Esophagus muscularis mucosa (tissue), 4 donors: ENCODE data around the gene L3MBTL4. TPM values are rescaled to one million over a fixed set of nuclear protein-coding genes. Genes with fewer than 3 reads are reported as not detected.

Experiments
- DNase-seq: peaks from one replicate; pipeline ENCODE4 v3.0.0-alpha.2; 2017; ENCODE audit errors: extremely low spot score
- H3K27ac ChIP-seq, 4 donors: fragments of 200-600 bp; sonication (generic); replicated peaks in 1 of 4; 1 replicate in 3 of 4; 2 replicates in 1 of 4; pipeline ENCODE4 v1.5.1; 2016 to 2019; ENCODE audit warnings: mild to moderate bottlenecking in 1 of 4
- H3K27me3 ChIP-seq, 4 donors: fragments of 200-600 bp; sonication (generic); one replicate each; pipeline versions ENCODE4 v1.5.1 to v1.6.0; 2016 to 2019
- H3K36me3 ChIP-seq, 4 donors: fragments of 200-600 bp; sonication (generic); one replicate each; pipeline ENCODE4 v1.5.1; 2016 to 2019
- H3K4me1 ChIP-seq, 4 donors: fragments of 200-600 bp; sonication (generic); one replicate each; pipeline ENCODE4 v1.5.1; 2016 to 2019
- H3K4me3 ChIP-seq, 4 donors: fragments of 200-600 bp; sonication (generic); 1 replicate in 2 of 4; 2 replicates in 2 of 4; pipeline ENCODE4 v1.5.1; 2016 to 2019; ENCODE audit warnings: mild to moderate bottlenecking in 4 of 4, moderate library complexity in 1 of 4
- H3K9me3 ChIP-seq, 4 donors: fragments of 200-600 bp; sonication (generic); 1 replicate in 3 of 4; 2 replicates in 1 of 4; pipeline ENCODE4 v1.5.1; 2016 to 2019
- CTCF ChIP-seq, 3 experiments: fragments of 200-600 bp in 2 of 3; fragments of 450-650 bp in 1 of 3; sonication (generic) in 2 of 3; IDR thresholded peaks; one replicate each; pipeline ENCODE4 v1.5.1; 2017 to 2019; ENCODE audit warnings: antibody characterized with exemption in 3 of 3, mild to moderate bottlenecking in 2 of 3, moderate library complexity in 1 of 3
- EP300 ChIP-seq: sonication (generic); formaldehyde crosslinking; IDR thresholded peaks from one replicate; pipeline ENCODE4 v1.6.1; 2017; ENCODE audit warnings: antibody characterized with exemption
- POLR2A ChIP-seq: fragments of 450-650 bp; IDR thresholded peaks from one replicate; pipeline ENCODE4 v1.6.1; 2017; ENCODE audit warnings: antibody characterized with exemption, moderate library complexity, mild to moderate bottlenecking, low read depth
- POLR2AphosphoS5 ChIP-seq, 2 donors: sonication (generic); formaldehyde crosslinking; IDR thresholded peaks; one replicate each; pipeline ENCODE4 v1.6.1; 2017; ENCODE audit warnings: antibody characterized with exemption in 2 of 2
- WGBS: methylation state at CpG from one replicate; pipeline ENCODE4 v1.1.5; 2018; 5-methylcytosine and 5-hydroxymethylcytosine counted together
- intact Hi-C: fragments of 100-400 bp; cut with DNase I; formaldehyde crosslinking; loops from one replicate; pipeline ENCODE4 v1.15.1; 2023
- total RNA-seq, 4 donors: library from RNA; depleted of rRNA; stranded (reverse); fragments of >200 nt; gene quantifications; one replicate each; pipeline versions ENCODE4 v1.1.0 to v1.2.1, GENCODE V29; 2016

The L3MBTL4 gene
- total RNA-seq, 4 donors from 2014 or later: 1.0 to 2.9 (median 1.6) TPM

- DNase-seq: no peak
- Histone ChIP-seq H3K4me1 (peaks cover 0 to 5% (median 2%) of the 10 kb centered on the region in 4 donors), H3K36me3 (no peaks in the 10 kb centered on the region), H3K27me3 (no peaks in the 10 kb centered on the region), H3K27ac (no peak overlapping the region), H3K4me3 (no peak overlapping the region), H3K9me3 (no peaks in the 10 kb centered on the region)
- intact Hi-C loops: no loop called here
- WGBS: 75% methylated on average over 8 of the region's 8 CpGs
- no peak for TF ChIP-seq POLR2A
- TF ChIP-seq CTCF (IDR thresholded peaks at IDR 0.05): no peak
- TF ChIP-seq EP300: no peak
- TF ChIP-seq POLR2AphosphoS5 (IDR thresholded peaks at IDR 0.05): no peak
These were observed 450.6 kb downstream of the L3MBTL4 start for GRCh38 chr18:5964108-5964507.

GRCh38 chr18:5963267-5963666 is 451.4 kb downstream of the L3MBTL4 start:
- peaks cover 0 to 5% (median 2%) of the 10 kb centered on the region in 4 donors for H3K4me1 ChIP-seq
- H3K36me3 ChIP-seq: no peaks in the 10 kb centered on the region
- H3K27me3 ChIP-seq: no peaks in the 10 kb centered on the region
- intact Hi-C loops: no loop called here
- no peak overlapping the region for H3K4me3 ChIP-seq
- H3K27ac ChIP-seq: no peak overlapping the region
- WGBS: 94% methylated on average over 7 of the region's 7 CpGs
- no peaks in the 10 kb centered on the region for H3K9me3 ChIP-seq
- DNase-seq: no peak
- TF ChIP-seq POLR2A: no peak
- no peak for TF ChIP-seq EP300
- TF ChIP-seq POLR2AphosphoS5 (IDR thresholded peaks at IDR 0.05): no peak
- TF ChIP-seq CTCF (IDR thresholded peaks at IDR 0.05): no peak

- H3K36me3 ChIP-seq: no peaks in the 10 kb centered on the region
- no peaks in the 10 kb centered on the region for H3K9me3 ChIP-seq
- TF ChIP-seq POLR2AphosphoS5 (IDR thresholded peaks at IDR 0.05) (no peak), POLR2A (no peak), EP300 (no peak), CTCF (IDR thresholded peaks at IDR 0.05) (no peak)
- intact Hi-C loops: no loop called here
- DNase-seq: no peak
- peaks cover 0 to 5% (median 2%) of the 10 kb centered on the region in 4 donors for H3K4me1 ChIP-seq
- WGBS: 41% methylated on average over 6 of the region's 6 CpGs
- H3K27me3 ChIP-seq: no peaks in the 10 kb centered on the region
- no peak overlapping the region for H3K4me3 ChIP-seq
- no peak overlapping the region for H3K27ac ChIP-seq
These were observed 452.3 kb downstream of the L3MBTL4 start for GRCh38 chr18:5962362-5962761.

- no peak overlapping the region for H3K4me3 ChIP-seq
- TF ChIP-seq CTCF (IDR thresholded peaks at IDR 0.05) (no peak), POLR2AphosphoS5 (IDR thresholded peaks at IDR 0.05) (no peak), POLR2A (no peak), EP300 (no peak)
- H3K27me3 ChIP-seq: no peaks in the 10 kb centered on the region
- no peak overlapping the region for H3K27ac ChIP-seq
- H3K9me3 ChIP-seq: no peaks in the 10 kb centered on the region
- intact Hi-C loops: no loop called here
- no peaks in the 10 kb centered on the region for H3K36me3 ChIP-seq
- DNase-seq: no peak
- WGBS: 97% methylated on average over 3 of the region's 3 CpGs
- peaks cover 0 to 5% (median 2%) of the 10 kb centered on the region in 4 donors for H3K4me1 ChIP-seq
These were observed 452.9 kb downstream of the L3MBTL4 start for GRCh38 chr18:5961828-5962150.

- TF ChIP-seq CTCF (IDR thresholded peaks at IDR 0.05) (no peak), POLR2AphosphoS5 (IDR thresholded peaks at IDR 0.05) (no peak), POLR2A (no peak), EP300 (no peak)
- 79% methylated on average over 8 of the region's 10 CpGs for WGBS
- H3K27me3 ChIP-seq: no peaks in the 10 kb centered on the region
- no peaks in the 10 kb centered on the region for H3K36me3 ChIP-seq
- H3K27ac ChIP-seq: no peak overlapping the region
- no peaks in the 10 kb centered on the region for H3K9me3 ChIP-seq
- H3K4me3 ChIP-seq: no peak overlapping the region
- H3K4me1 ChIP-seq: peaks cover 0 to 5% (median 2%) of the 10 kb centered on the region in 4 donors
- DNase-seq: no peak
- intact Hi-C loops: no loop called here
These were observed 453.4 kb downstream of the L3MBTL4 start for GRCh38 chr18:5961097-5961827.
